ENCODE measurements around the gene PTPRCAP.

GRCh38 chr11:67437082-67437808 lies at the start of gene PTPRCAP:
- TF ChIP-seq, protein P1, sequence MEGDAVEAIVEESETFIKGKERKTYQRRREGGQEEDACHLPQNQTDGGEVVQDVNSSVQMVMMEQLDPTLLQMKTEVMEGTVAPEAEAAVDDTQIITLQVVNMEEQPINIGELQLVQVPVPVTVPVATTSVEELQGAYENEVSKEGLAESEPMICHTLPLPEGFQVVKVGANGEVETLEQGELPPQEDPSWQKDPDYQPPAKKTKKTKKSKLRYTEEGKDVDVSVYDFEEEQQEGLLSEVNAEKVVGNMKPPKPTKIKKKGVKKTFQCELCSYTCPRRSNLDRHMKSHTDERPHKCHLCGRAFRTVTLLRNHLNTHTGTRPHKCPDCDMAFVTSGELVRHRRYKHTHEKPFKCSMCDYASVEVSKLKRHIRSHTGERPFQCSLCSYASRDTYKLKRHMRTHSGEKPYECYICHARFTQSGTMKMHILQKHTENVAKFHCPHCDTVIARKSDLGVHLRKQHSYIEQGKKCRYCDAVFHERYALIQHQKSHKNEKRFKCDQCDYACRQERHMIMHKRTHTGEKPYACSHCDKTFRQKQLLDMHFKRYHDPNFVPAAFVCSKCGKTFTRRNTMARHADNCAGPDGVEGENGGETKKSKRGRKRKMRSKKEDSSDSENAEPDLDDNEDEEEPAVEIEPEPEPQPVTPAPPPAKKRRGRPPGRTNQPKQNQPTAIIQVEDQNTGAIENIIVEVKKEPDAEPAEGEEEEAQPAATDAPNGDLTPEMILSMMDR (IDR thresholded peaks at IDR 0.05; ENCODE audit: insufficient read depth, low read length), result no peak
- TF ChIP-seq POLR2AphosphoS5 (IDR thresholded peaks at IDR 0.05; ENCODE audit: low read depth), result peak; percentile 94
- TF ChIP-seq, protein P2, sequence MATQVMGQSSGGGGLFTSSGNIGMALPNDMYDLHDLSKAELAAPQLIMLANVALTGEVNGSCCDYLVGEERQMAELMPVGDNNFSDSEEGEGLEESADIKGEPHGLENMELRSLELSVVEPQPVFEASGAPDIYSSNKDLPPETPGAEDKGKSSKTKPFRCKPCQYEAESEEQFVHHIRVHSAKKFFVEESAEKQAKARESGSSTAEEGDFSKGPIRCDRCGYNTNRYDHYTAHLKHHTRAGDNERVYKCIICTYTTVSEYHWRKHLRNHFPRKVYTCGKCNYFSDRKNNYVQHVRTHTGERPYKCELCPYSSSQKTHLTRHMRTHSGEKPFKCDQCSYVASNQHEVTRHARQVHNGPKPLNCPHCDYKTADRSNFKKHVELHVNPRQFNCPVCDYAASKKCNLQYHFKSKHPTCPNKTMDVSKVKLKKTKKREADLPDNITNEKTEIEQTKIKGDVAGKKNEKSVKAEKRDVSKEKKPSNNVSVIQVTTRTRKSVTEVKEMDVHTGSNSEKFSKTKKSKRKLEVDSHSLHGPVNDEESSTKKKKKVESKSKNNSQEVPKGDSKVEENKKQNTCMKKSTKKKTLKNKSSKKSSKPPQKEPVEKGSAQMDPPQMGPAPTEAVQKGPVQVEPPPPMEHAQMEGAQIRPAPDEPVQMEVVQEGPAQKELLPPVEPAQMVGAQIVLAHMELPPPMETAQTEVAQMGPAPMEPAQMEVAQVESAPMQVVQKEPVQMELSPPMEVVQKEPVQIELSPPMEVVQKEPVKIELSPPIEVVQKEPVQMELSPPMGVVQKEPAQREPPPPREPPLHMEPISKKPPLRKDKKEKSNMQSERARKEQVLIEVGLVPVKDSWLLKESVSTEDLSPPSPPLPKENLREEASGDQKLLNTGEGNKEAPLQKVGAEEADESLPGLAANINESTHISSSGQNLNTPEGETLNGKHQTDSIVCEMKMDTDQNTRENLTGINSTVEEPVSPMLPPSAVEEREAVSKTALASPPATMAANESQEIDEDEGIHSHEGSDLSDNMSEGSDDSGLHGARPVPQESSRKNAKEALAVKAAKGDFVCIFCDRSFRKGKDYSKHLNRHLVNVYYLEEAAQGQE (IDR thresholded peaks at IDR 0.05; ENCODE audit: insufficient replicate concordance, low read depth), result peak; percentile 73
- TF ChIP-seq GABPA (IDR thresholded peaks at IDR 0.05; ENCODE audit: low read depth), result peak; percentile 16; the same call in 1 of the 2 replicates
- peak; percentile 19; the same call in 1 of the 2 replicates for TF ChIP-seq SPI1 (IDR thresholded peaks at IDR 0.05; ENCODE audit: borderline replicate concordance, low read depth)

Measured in HL-60 (cell line).